ENCODE measurements around the gene GRAMD1B. TPM values are rescaled to one million over a fixed set of nuclear protein-coding genes. Genes with fewer than 3 reads are reported as not detected.

The GRAMD1B gene
- total RNA-seq: 0.37 and 0.78 TPM in 2 replicates

DNA sequence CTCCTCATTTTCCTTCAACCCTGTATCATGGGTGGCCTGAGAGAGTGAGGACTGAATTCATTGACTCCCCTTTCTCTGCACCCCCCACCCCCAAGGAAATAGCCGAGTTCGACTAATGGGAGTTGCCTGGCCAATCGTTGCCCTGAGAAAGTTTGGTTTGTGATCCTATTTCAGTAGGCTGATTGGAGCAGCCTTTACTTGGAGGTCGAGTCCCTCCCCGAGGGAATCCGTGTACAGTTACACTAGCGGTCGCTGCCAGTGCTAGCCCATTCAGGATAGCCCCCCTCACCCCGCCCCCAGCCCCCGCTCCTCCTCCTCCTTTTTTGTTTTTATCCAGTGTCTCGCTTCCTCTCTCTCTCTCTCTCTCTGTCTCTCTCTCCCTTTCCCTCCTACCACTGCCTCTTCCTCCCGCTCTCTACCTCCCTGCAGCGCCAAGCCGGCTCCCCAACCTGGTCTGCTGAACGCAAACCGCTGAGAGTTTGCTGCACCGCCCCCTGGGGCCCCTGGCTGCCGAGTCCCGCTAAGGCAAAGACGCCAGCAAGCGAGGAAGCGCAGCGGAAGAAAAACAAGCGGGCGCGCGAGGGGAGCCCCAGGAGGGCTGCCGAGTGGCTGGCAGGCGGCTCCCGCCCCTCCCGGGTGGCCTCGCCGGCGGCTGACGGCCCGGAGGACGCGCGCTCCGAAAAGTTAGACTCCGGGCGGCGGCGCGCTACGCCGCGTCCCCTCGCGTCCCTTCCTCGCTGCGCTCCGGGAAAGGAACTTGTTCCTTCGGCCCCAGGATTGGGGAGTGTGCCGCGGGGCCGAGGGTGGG, at the start of gene GRAMD1B:
Gene GRAMD1B (plus strand): TSS at position 357 of the 808 bp plus-strand sequence. CDS start 524 bp downstream, outside the sequence.

DNA sequence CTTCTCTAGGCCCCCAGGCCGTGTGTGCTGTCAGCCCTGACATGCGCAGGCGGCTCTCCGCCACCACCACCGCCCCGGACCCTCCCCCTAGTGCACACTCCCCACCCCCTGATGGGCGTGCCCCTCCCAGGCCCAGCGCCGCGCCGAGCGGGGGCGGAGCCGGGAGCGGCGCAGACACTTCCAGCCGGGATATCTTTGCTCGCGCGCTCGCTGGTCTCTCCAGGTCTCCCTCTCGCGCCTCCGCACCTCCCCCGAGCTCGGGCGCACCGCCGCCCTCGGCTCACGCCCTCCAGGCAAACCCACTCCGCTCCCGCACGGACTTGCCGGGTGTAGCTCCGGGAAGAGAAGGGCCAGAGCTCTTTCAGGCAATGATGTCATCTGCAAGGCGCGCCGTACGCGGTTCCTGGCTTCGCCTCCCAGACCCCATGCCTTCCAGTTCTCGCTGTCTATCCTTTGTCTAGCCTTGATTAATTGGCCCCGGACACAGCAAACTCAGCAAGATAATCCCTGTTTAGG, 224.6 kb downstream of the GRAMD1B start, which contains the start of gene SCN3B:
Gene SCN3B (minus strand): TSS at position 59 of the 516 bp plus-strand sequence. CDS start 823 bp downstream, outside the sequence.

Small RNAs within 50 kb of the gene (small RNA-seq; reads per million reads assigned to genes)
- not detected for gene MIR4493

Other genes starting within 250 kb of the GRAMD1B start
- gene CLMP, start 235.0 kb upstream of the GRAMD1B start, total RNA-seq: 162 and 189 TPM in 2 replicates
- under 0.01 TPM in 1 of 2 replicates, not detected in the other for gene SCN3B, start 224.4 kb downstream of the GRAMD1B start, total RNA-seq

Measured in subcutaneous preadipocyte (primary cell).